ENCODE results near the gene LDAH. TPM values are rescaled to one million over a fixed set of nuclear protein-coding genes. Genes with fewer than 3 reads are reported as not detected.

LDAH gene
- 15.7 to 26.2 TPM (median 19.8 TPM) in 5 replicates for total RNA-seq (2022; extraction: Qiagen RNA extraction)

GRCh38 chr2:20822535-20823490 lies at the start of gene LDAH:
TSS of gene LDAH (minus strand) at chr2:20823101. CDS start at chr2:20801463, 21,638 bp downstream.

DNA sequence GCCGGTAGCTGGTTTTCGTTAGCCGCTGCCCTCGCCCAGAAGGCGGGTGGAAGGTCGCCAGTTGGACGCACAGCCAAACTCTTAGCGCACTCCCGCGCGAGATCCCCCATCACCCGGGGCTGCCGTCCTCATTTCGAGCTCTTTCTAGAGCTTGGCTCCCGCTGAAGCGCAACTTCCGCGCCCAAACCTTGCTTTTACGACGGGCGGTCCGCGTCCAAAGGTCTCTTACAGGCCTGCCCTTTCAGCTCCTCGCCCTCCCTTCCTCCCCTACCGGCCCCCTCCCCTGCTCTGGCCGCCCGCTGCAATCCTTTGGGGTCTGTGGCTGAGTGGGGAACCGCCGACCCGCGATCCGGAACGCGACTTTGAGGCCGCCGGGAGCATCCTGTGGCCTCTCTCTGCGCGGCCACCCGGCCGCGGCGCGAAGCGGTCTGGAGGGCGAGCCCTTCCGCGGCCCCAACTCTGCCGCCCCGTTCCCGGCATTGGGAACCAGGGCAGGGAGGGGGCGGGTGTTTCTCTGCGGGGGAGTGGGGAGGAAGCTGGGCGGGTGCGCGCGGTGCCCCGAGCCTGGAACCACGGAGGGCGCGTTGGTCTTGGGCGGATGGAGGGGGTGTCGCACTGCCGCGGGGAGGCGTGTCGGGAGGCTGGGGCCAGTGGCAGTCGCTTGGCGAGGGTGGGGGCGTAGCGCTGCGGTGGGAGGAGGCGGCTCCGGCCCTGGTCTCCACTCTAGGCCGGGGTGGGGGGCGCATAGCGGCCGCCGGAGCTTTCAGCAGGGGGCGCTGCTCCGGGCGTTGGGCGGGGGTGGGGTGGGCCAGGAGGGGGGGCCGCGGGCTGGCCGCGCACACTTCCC lies 156.4 kb downstream of the LDAH start, which contains the start of gene GDF7:
TSS of gene GDF7 (plus strand) at position 841 of the 847 bp plus-strand sequence. CDS start 96 bp downstream, outside the sequence.

DNA sequence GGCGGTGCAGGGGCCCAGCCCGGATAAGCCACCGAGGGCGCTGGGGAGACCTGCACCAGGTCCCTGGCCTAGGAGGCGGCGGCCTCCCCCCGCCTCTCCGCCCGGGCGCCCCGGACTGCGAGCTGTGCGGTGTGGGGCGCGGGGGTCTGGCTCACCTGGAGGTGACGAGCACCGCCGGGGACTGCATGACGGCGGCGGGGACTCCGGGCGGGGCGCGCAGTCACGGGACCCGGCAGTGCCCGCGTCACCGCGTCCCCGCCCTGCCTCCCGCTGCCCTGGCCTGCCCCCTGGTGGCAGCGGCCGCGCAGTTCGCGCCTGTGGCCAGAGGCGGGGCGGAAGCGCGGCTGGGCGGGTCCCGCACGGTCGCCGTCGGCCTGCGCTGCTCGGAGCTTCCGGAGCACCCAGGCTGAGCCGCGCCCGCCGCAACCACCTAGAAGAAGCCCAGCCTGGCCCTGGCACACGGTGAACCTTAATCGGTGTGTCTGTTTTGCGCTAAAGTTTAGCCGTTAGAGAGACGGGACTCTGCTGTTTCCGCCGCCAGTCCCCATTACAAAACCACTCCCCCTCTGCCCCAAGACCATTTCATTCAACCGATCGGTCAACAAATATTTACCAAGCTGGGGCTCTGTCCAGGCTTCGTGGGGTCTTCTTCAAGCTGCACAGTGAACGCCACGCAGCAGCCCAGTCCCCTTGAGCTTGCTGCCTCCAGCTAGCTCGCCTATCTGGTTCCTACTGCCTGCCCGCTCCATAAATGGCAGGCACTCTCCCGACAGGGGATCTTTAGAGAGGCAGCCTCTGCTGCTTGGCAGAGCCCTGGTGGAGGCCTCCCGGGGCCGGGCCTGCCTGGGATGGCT lies 171.8 kb downstream of the LDAH start, which contains the start of gene HS1BP3:
TSS of gene HS1BP3 (minus strand) at position 222 of the 854 bp plus-strand sequence. CDS start at position 187, 35 bp downstream.

Other genes with a start within 250 kb of the LDAH start
- 44.4 to 48.9 TPM (median 46.9 TPM) in 5 replicates for gene HS1BP3, start 172.0 kb downstream of the LDAH start, total RNA-seq (2022; extraction: Qiagen RNA extraction)
- gene GDF7, start 156.0 kb downstream of the LDAH start, total RNA-seq (2022; extraction: Qiagen RNA extraction): 0.07 to 0.13 TPM (median 0.09 TPM) in 5 replicates
- 0.01 to 0.10 TPM (median 0.06 TPM) in 4 of 5 replicates, not detected in the other for gene APOB, start 221.0 kb upstream of the LDAH start, total RNA-seq (2022; extraction: Qiagen RNA extraction)